HCT116 (cell line): Measurements from ENCODE around the gene TTLL9. TPM values are rescaled to one million over a fixed set of nuclear protein-coding genes. Genes with fewer than 3 reads are reported as not detected.

Experiments used
- ATAC-seq: fragments of 200-7000 bp; cut with Tn5 transposase; 2 replicates; pipeline ENCODE4 v1.9.1; 2020; ENCODE audit warnings: mild to moderate bottlenecking, moderate library complexity
- BruUV-seq: library from RNA; stranded (reverse); fragments of 400-500 nt; replicated peaks from 2 replicates; lab custom pipeline; 2021; lab: Mats Ljungman, UMichigan
- CTCF ChIA-PET: fragments of 300-600 bp; sonication (Branson Sonifier 250); formaldehyde crosslinking; loops from one replicate; lab custom pipeline; 2021; ENCODE audit warnings: antibody characterized with exemption; lab: Charles Lee
- POLR2A ChIA-PET: fragments of 300-600, 350-600 bp; sonication (Branson Sonifier 250); formaldehyde crosslinking; loops from one replicate; lab custom pipeline; 2021; ENCODE audit warnings: antibody characterized with exemption; lab: Charles Lee
- RAD21 ChIA-PET, 2 experiments: fragments of 300-600 bp; sonication (Branson Sonifier 250); formaldehyde crosslinking; loops; one replicate each; lab custom pipeline; 2023; ENCODE audit warnings: low total read pairs in 2 of 2; ENCODE audit not compliant: uncharacterized antibody in 2 of 2, unreplicated experiment in 2 of 2, low non-redundant PET in 1 of 2; lab: Charles Lee
- DNase-seq: peaks from one replicate; pipeline ENCODE4 v3.0.0-alpha.2; 2010; ENCODE audit warnings: low read depth, low spot score
- H2AFZ ChIP-seq: fragments of 200-600 bp; shearing (Covaris generic), sonication (generic); 2 replicates; pipeline ENCODE4 v1.6.1; 2017; ENCODE audit warnings: low read depth, mixed run types, mixed read lengths, antibody characterized with exemption, low read length; ENCODE audit not compliant: poor library complexity, severe bottlenecking
- H3K27ac ChIP-seq: 2 replicates; pipeline ENCODE4 v1.5.1; 2012; ENCODE audit warnings: low read depth, low read length
- H3K27me3 ChIP-seq: fragments of 200-600 bp; sonication (generic); 2 replicates; pipeline ENCODE4 v1.6.1; 2016; ENCODE audit warnings: mixed run types, low read length, mixed read lengths; ENCODE audit not compliant: insufficient read depth
- H3K36me3 ChIP-seq, 2 experiments: fragments of 200-500 bp in 1 of 2; fragments of 200-600 bp in 1 of 2; sonication (Bioruptor generic) in 1 of 2; sonication (generic) in 1 of 2; 2 replicates each; pipeline versions ENCODE4 v1.5.1 to v1.6.1; 2014 to 2016; ENCODE audit warnings: low read length in 2 of 2, inconsistent platforms in 1 of 2, mixed read lengths in 1 of 2, mixed run types in 1 of 2; ENCODE audit not compliant: insufficient read depth in 2 of 2, control insufficient read depth in 1 of 2
- H3K4me1 ChIP-seq, 2 experiments: fragments of 200-600 bp in 1 of 2; sonication (generic) in 1 of 2; 2 replicates each; pipeline versions ENCODE4 v1.5.1 to v1.6.1; 2012 to 2017; ENCODE audit warnings: low read length in 2 of 2, inconsistent platforms in 1 of 2, mild to moderate bottlenecking in 1 of 2, mixed read lengths in 1 of 2, mixed run types in 1 of 2, moderate library complexity in 1 of 2; ENCODE audit not compliant: insufficient read depth in 2 of 2, control insufficient read depth in 1 of 2
- H3K4me2 ChIP-seq: fragments of 200-600 bp; sonication (generic); 2 replicates; pipeline ENCODE4 v1.6.1; 2017; ENCODE audit warnings: mixed run types, low read length, mixed read lengths
- H3K4me3 ChIP-seq, 2 experiments: fragments of 200-600 bp in 1 of 2; sonication (generic) in 1 of 2; replicated peaks in 1 of 2; 2 replicates each; pipeline ENCODE4 v1.5.1; 2011 to 2016; ENCODE audit warnings: low read length in 2 of 2, control low read depth in 1 of 2, low read depth in 1 of 2, mild to moderate bottlenecking in 1 of 2, mixed read lengths in 1 of 2, mixed run types in 1 of 2
- H3K79me2 ChIP-seq: fragments of 200-600 bp; sonication (generic); 2 replicates; pipeline ENCODE4 v1.6.1; 2017; ENCODE audit warnings: mild to moderate bottlenecking, mixed run types, low read length, moderate library complexity, mixed read lengths; ENCODE audit not compliant: insufficient read depth
- H3K9ac ChIP-seq: fragments of 200-600 bp; sonication (generic); 2 replicates; pipeline ENCODE4 v1.6.1; 2016; ENCODE audit warnings: low read length, mixed read lengths
- H3K9me2 ChIP-seq: fragments of 200-600 bp; sonication (generic), shearing (Covaris generic); 2 replicates; pipeline ENCODE4 v1.6.1; 2017; ENCODE audit warnings: mixed run types, mild to moderate bottlenecking, moderate library complexity; ENCODE audit not compliant: insufficient read depth
- H3K9me3 ChIP-seq, 2 experiments: fragments of 200-500 bp in 1 of 2; fragments of 200-600 bp in 1 of 2; sonication (Bioruptor generic) in 1 of 2; sonication (generic) in 1 of 2; 2 replicates each; pipeline ENCODE4 v1.6.1; 2014 to 2017; ENCODE audit warnings: low read length in 2 of 2, mixed read lengths in 2 of 2, inconsistent platforms in 1 of 2, low read depth in 1 of 2, mild to moderate bottlenecking in 1 of 2, mixed run types in 1 of 2, moderate library complexity in 1 of 2; ENCODE audit not compliant: control insufficient read depth in 1 of 2, insufficient read depth in 1 of 2
- H4K20me1 ChIP-seq: fragments of 200-600 bp; sonication (generic), shearing (Covaris generic); 2 replicates; pipeline ENCODE4 v1.6.1; 2017; ENCODE audit warnings: mixed run types, mild to moderate bottlenecking, moderate library complexity; ENCODE audit not compliant: insufficient read depth
- POLR2A ChIP-seq: IDR thresholded peaks from 2 replicates; pipeline ENCODE4 v1.7.0; 2011; ENCODE audit warnings: borderline replicate concordance; ENCODE audit not compliant: insufficient read depth, insufficient read length; ENCODE audit errors: extremely low read depth
- POLR2AphosphoS5 ChIP-seq: IDR thresholded peaks from 2 replicates; pipeline ENCODE4 v1.6.1; 2011; ENCODE audit warnings: mild to moderate bottlenecking, low read depth, low read length, moderate library complexity
- ZFX ChIP-seq: fragments of 450-650 bp; IDR thresholded peaks from 2 replicates; pipeline ENCODE4 v1.6.1; 2017
- intact Hi-C: fragments of 100-400 bp; cut with micrococcal nuclease; formaldehyde crosslinking; loops from 2 replicates; pipeline ENCODE4 v1.10.0; 2022
- total RNA-seq: library from RNA; stranded (reverse); gene quantifications from one replicate; pipeline ENCODE4 v1.2.1, GENCODE V29; 2021; ENCODE audit not compliant: unreplicated experiment
- TF ChIP-seq, protein P1 (sequence below): IDR thresholded peaks from 2 replicates; pipeline ENCODE4 v1.6.1; 2012; ENCODE audit warnings: low read depth

TTLL9 gene
- total RNA-seq, 1 experiment from 2014 or later: not detected

DNA sequence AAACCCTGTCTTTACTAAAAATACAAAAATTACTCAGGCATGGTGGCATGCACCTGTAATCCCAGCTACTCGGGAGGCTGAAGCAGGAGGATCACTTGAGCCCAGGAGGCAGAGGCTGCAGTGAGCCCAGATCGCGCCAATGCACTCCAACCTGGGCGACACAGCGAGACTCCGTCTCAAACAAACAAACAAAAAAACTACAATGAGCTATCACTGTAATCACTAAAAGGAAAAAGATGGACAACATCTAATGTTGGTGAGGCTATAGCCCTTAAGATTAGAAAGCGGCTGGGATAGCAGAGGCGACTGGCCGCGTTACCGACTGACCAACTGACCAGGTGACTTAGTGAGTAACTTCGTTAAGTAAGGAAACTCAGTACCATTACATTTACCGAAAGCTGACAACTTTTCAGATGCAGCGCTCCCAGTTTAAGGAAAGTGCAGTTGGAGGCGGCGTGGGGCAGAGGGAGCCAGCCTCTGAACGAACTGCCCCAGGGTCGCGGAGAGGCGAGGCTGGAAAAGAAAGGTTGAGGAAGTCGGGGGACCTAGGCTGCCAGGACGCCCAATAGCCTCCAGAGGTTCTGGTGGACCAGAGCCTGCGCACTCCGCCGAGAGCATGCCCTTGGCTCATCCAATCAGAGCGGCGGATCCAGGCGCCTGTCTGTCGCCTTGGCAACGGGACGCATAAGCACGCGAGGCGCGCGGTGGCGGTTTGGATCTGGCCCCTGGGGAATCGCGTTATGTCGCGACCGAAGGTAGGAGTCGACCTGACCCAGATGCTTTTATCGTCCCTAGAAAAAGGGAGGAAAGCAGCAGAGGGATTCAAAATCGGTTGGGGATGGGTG lies 8.9 kb downstream of the TTLL9 start:
- H3K4me1 ChIP-seq: peaks cover 4 to 11% of the 10 kb centered on the region in 2 experiments; a peak in 3 of 4 replicates
- peak overlapping the region; percentile 40 to 50 for H3K4me3 ChIP-seq
- POLR2A ChIA-PET: interaction anchor here (0.6 kb wide), 1 partner anchor 73 kb away, joined by 3 read pairs; the partner anchor contains the start of gene PDRG1
- H3K27me3 ChIP-seq: no peaks in the 10 kb centered on the region
- peak overlapping the region; percentile 33 for H3K9ac ChIP-seq
- ATAC-seq (peak; percentile 98), DNase-seq (peak; percentile 89)
- intact Hi-C loops: no loop called here
- H4K20me1 ChIP-seq: no peaks in the 10 kb centered on the region
- RAD21 ChIA-PET: interaction anchor here in 1 of 2 experiments (0.6 kb wide), 1 partner anchor 245 kb away, joined by 4 read pairs; no protein-coding TSS in a partner anchor
- no peaks in the 10 kb centered on the region for H3K9me3 ChIP-seq
- H2AFZ ChIP-seq: peak overlapping the region; percentile 42
- H3K79me2 ChIP-seq: no peaks in the 10 kb centered on the region
- TSS peak; percentile 69 for BruUV-seq
- CTCF ChIA-PET: interaction anchor here (1.6 kb wide), 1 partner anchor 27 kb away, joined by 4 read pairs; no protein-coding TSS in a partner anchor
- H3K36me3 ChIP-seq: no peaks in the 10 kb centered on the region
- H3K27ac ChIP-seq: no peak overlapping the region
- H3K4me2 ChIP-seq: peak overlapping the region; percentile 70
- TF ChIP-seq POLR2AphosphoS5 (peak; percentile 37; the same call in 1 of the 2 replicates), POLR2A (peak; percentile 33), ZFX (no peak)
- TF ChIP-seq, protein P1, sequence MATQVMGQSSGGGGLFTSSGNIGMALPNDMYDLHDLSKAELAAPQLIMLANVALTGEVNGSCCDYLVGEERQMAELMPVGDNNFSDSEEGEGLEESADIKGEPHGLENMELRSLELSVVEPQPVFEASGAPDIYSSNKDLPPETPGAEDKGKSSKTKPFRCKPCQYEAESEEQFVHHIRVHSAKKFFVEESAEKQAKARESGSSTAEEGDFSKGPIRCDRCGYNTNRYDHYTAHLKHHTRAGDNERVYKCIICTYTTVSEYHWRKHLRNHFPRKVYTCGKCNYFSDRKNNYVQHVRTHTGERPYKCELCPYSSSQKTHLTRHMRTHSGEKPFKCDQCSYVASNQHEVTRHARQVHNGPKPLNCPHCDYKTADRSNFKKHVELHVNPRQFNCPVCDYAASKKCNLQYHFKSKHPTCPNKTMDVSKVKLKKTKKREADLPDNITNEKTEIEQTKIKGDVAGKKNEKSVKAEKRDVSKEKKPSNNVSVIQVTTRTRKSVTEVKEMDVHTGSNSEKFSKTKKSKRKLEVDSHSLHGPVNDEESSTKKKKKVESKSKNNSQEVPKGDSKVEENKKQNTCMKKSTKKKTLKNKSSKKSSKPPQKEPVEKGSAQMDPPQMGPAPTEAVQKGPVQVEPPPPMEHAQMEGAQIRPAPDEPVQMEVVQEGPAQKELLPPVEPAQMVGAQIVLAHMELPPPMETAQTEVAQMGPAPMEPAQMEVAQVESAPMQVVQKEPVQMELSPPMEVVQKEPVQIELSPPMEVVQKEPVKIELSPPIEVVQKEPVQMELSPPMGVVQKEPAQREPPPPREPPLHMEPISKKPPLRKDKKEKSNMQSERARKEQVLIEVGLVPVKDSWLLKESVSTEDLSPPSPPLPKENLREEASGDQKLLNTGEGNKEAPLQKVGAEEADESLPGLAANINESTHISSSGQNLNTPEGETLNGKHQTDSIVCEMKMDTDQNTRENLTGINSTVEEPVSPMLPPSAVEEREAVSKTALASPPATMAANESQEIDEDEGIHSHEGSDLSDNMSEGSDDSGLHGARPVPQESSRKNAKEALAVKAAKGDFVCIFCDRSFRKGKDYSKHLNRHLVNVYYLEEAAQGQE: no peak
- no peaks in the 10 kb centered on the region for H3K9me2 ChIP-seq
